GM12801 (cell line): ENCODE data around the gene SLC26A2.

Experiments
- CTCF ChIP-seq: IDR thresholded peaks from one replicate; pipeline ENCODE4 v1.5.1; 2011; ENCODE audit warnings: control low read depth; ENCODE audit not compliant: insufficient read length; ENCODE audit errors: extremely low read depth

Gene SLC26A2

GRCh38 chr5:149961186-149961685 lies 678 bp downstream of the SLC26A2 start:
- TF ChIP-seq CTCF: no peak

GRCh38 chr5:149961957-149962409 lies 1.4 kb downstream of the SLC26A2 start:
- no peak for TF ChIP-seq CTCF

GRCh38 chr5:149962601-149963300 lies 2.2 kb downstream of the SLC26A2 start:
- TF ChIP-seq CTCF: no peak

GRCh38 chr5:149963729-149964128 lies 3.2 kb downstream of the SLC26A2 start:
- TF ChIP-seq CTCF: no peak

- no peak for TF ChIP-seq CTCF
These were observed 6.4 kb downstream of the SLC26A2 start for GRCh38 chr5:149966946-149967345.

GRCh38 chr5:149969181-149969930 lies 8.8 kb downstream of the SLC26A2 start:
- TF ChIP-seq CTCF: no peak

GRCh38 chr5:149975409-149975808 lies 14.9 kb downstream of the SLC26A2 start:
- no peak for TF ChIP-seq CTCF
